GM12878 (cell line): ENCODE measurements around the gene RNF44. TPM values are rescaled to one million over a fixed set of nuclear protein-coding genes. Genes with fewer than 3 reads are reported as not detected.

Experiments used
- ATAC-seq: fragments of 200-7000 bp; cut with Tn5 transposase; 3 replicates; pipeline ENCODE4 v1.9.1; 2020; ENCODE audit warnings: mild to moderate bottlenecking, moderate library complexity
- BruUV-seq: library from RNA; stranded (reverse); fragments of 400-500 nt; replicated peaks from 2 replicates; lab custom pipeline; 2021; lab: Mats Ljungman, UMichigan
- CTCF ChIA-PET: fragments of 300-600 bp; sonication (Branson Sonifier 250); formaldehyde crosslinking; extraction: SDS; loops from one replicate; lab custom pipeline; 2021; ENCODE audit warnings: inconsistent platforms; lab: Yijun Ruan, JAX
- POLR2A ChIA-PET: fragments of 350-600 bp; formaldehyde crosslinking; extraction: SDS; loops from one replicate; lab custom pipeline; 2021; ENCODE audit warnings: inconsistent platforms; lab: Charles Lee
- RAD21 ChIA-PET: fragments of 300-600 bp; sonication (Branson Sonifier 250); formaldehyde crosslinking; loops from one replicate; lab custom pipeline; 2023; ENCODE audit warnings: antibody characterized with exemption; ENCODE audit not compliant: unreplicated experiment; lab: Charles Lee
- SMC1A ChIA-PET: fragments of 300-600 bp; sonication (Branson Sonifier 250); formaldehyde crosslinking; loops from one replicate; lab custom pipeline; 2023; ENCODE audit not compliant: unreplicated experiment, uncharacterized antibody; lab: Charles Lee
- DNase-seq: peaks from one replicate; pipeline ENCODE4 v3.0.0-alpha.2; 2011; ENCODE audit warnings: low read depth, low spot score
- FAIRE-seq: peaks from 3 replicates; lab custom pipeline; 2011; peaks lifted over from hg19 to GRCh38; lab: Jason Lieb, UNC
- H2AFZ ChIP-seq: 2 replicates; pipeline ENCODE4 v1.6.0; 2011; ENCODE audit warnings: low read depth, low read length, control low read depth; ENCODE audit not compliant: control insufficient read depth
- H3K27ac ChIP-seq: 2 replicates; pipeline ENCODE4 v1.5.1; 2011; ENCODE audit warnings: control low read depth; ENCODE audit not compliant: control insufficient read depth, insufficient read depth
- H3K27me3 ChIP-seq, 2 experiments: replicated peaks in 1 of 2; 2 replicates each; pipeline versions ENCODE4 v1.6.0 to v1.6.1; 2011; ENCODE audit warnings: low read length in 1 of 2; ENCODE audit not compliant: control insufficient read depth in 2 of 2, insufficient read depth in 2 of 2
- H3K36me3 ChIP-seq, 2 experiments: 2 replicates each; pipeline ENCODE4 v1.5.1; 2011; ENCODE audit warnings: low read length in 1 of 2; ENCODE audit not compliant: control insufficient read depth in 2 of 2, insufficient read depth in 2 of 2
- H3K4me1 ChIP-seq: 2 replicates; pipeline ENCODE4 v1.6.1; 2011; ENCODE audit warnings: mild to moderate bottlenecking, low read length, moderate library complexity, mixed read lengths; ENCODE audit not compliant: control insufficient read depth, insufficient read depth
- H3K4me2 ChIP-seq: 2 replicates; pipeline ENCODE4 v1.6.0; 2011; ENCODE audit warnings: control low read depth; ENCODE audit not compliant: control insufficient read depth, insufficient read depth
- H3K4me3 ChIP-seq: fragments of 200-600 bp; sonication (generic); 2 replicates; pipeline ENCODE4 v1.5.1; 2016
- H3K79me2 ChIP-seq: 2 replicates; pipeline ENCODE4 v1.6.0; 2011; ENCODE audit warnings: low read length; ENCODE audit not compliant: control insufficient read depth, insufficient read depth
- H3K9ac ChIP-seq: 2 replicates; pipeline ENCODE4 v1.8.0; 2011; ENCODE audit warnings: low read length, control low read depth, mixed read lengths; ENCODE audit not compliant: control insufficient read depth, insufficient read depth
- H3K9me3 ChIP-seq: replicated peaks from 3 replicates; pipeline ENCODE4 v1.5.1; 2011; ENCODE audit warnings: mild to moderate bottlenecking, low read length; ENCODE audit not compliant: control insufficient read depth, insufficient read depth
- H4K20me1 ChIP-seq: 2 replicates; pipeline ENCODE4 v1.6.0; 2011; ENCODE audit not compliant: control insufficient read depth, insufficient read depth
- ATF7 ChIP-seq: fragments of 450-650 bp; IDR thresholded peaks from 2 replicates; pipeline ENCODE4 v1.6.1; 2016; ENCODE audit warnings: low read depth, mild to moderate bottlenecking
- BACH1 ChIP-seq: fragments of 450-650 bp; IDR thresholded peaks from 2 replicates; pipeline ENCODE4 v1.6.1; 2017; ENCODE audit warnings: mild to moderate bottlenecking, borderline replicate concordance
- CHD1 ChIP-seq: IDR thresholded peaks from 2 replicates; pipeline ENCODE4 v1.6.1; 2012; ENCODE audit warnings: low read depth, low read length, improper control_type of control experiment
- EGR1 ChIP-seq, 2 experiments: IDR thresholded peaks; 1 replicate in 1 of 2; 2 replicates in 1 of 2; pipeline ENCODE4 v1.6.1; 2011 to 2012; ENCODE audit warnings: low read depth in 2 of 2, low read length in 2 of 2, borderline replicate concordance in 1 of 2, mild to moderate bottlenecking in 1 of 2, moderate library complexity in 1 of 2
- ESRRA ChIP-seq: IDR thresholded peaks from 2 replicates; pipeline ENCODE4 v1.6.1; 2012; ENCODE audit warnings: mild to moderate bottlenecking, low read length, improper control_type of control experiment
- ETV6 ChIP-seq, 2 experiments: fragments of 450-650 bp in 1 of 2; IDR thresholded peaks in 1 of 2; conservative IDR thresholded peaks in 1 of 2; 2 replicates each; pipeline ENCODE4 v1.6.1; 2014; ENCODE audit warnings: antibody characterized with exemption in 1 of 2, borderline replicate concordance in 1 of 2, low read depth in 1 of 2, mild to moderate bottlenecking in 1 of 2, moderate library complexity in 1 of 2
- FOXK2 ChIP-seq: fragments of 450-650 bp; IDR thresholded peaks from 2 replicates; pipeline ENCODE4 v1.6.1; 2017; ENCODE audit warnings: mild to moderate bottlenecking, moderate library complexity
- NR2F1 ChIP-seq: fragments of 450-650 bp; conservative IDR thresholded peaks from 2 replicates; pipeline ENCODE4 v1.6.1; 2017; ENCODE audit warnings: mild to moderate bottlenecking
- RAD51 ChIP-seq: fragments of 450-650 bp; IDR thresholded peaks from 2 replicates; pipeline ENCODE4 v1.6.1; 2016; ENCODE audit warnings: moderate library complexity, mild to moderate bottlenecking, inconsistent platforms
- RFX5 ChIP-seq: IDR thresholded peaks from 2 replicates; pipeline ENCODE4 v1.6.1; 2011; ENCODE audit warnings: low read depth, low read length, improper control_type of control experiment
- TBL1XR1 ChIP-seq: IDR thresholded peaks from 2 replicates; pipeline ENCODE4 v1.6.1; 2012; ENCODE audit warnings: low read depth, low read length, improper control_type of control experiment
- YBX1 ChIP-seq: fragments of 450-650 bp; IDR thresholded peaks from 2 replicates; pipeline ENCODE4 v1.6.1; 2016; ENCODE audit warnings: antibody characterized with exemption
- WGBS: methylation state at CpG from one replicate; pipeline ENCODE4 v1.1.6; 2016; ENCODE audit warnings: low lambda C conversion rate; ENCODE audit not compliant: insufficient replicate concordance, insufficient coverage; ENCODE audit errors: missing lambda C conversion rate; 5-methylcytosine and 5-hydroxymethylcytosine counted together
- in situ Hi-C: fragments of 300-500 bp; cut with MboI; formaldehyde crosslinking; loops from 9 replicates; pipeline ENCODE4 v1.14.3; 2018; ENCODE audit warnings: mixed read lengths
- intact Hi-C: fragments of 100-400 bp; cut with micrococcal nuclease; formaldehyde crosslinking; loops from one replicate; pipeline ENCODE4 v1.14.2; 2022; ENCODE audit not compliant: unreplicated experiment
- polyA plus RNA-seq, 11 experiments: library from polyadenylated mRNA; depleted of rRNA in 4 of 11; unstranded in 6 of 11; stranded (reverse) in 5 of 11; fragments of >200 nt; fragmentation: Nextera tagmentation in 4 of 11; fragmentation: Illumina TruSeq in 1 of 11; extraction: Ambion mirVana in 4 of 11; extraction: Trizol in 1 of 11; gene quantifications; 1 replicate in 1 of 11; 2 replicates in 10 of 11; pipeline versions ENCODE4 v1.2.1 to v1.2.3, GENCODE V29; 2011 to 2016; ENCODE audit warnings: inconsistent platforms in 2 of 11, missing spikeins in 2 of 11, low read depth in 1 of 11
- total RNA-seq, 4 experiments: library from RNA; depleted of rRNA in 3 of 4; stranded (reverse); fragments of >200 nt in 3 of 4; fragmentation: Illumina TruSeq in 1 of 4; extraction: Trizol in 1 of 4; gene quantifications; 2 replicates each; pipeline versions ENCODE4 v1.2.1 to v1.2.3, GENCODE V29; 2013 to 2021
- TF ChIP-seq, protein P1 (sequence below): fragments of 450-650 bp; IDR thresholded peaks from 2 replicates; pipeline ENCODE4 v1.6.1; 2017; ENCODE audit warnings: mild to moderate bottlenecking, moderate library complexity
- TF ChIP-seq, protein P2 (sequence below): fragments of 450-650 bp; IDR thresholded peaks from 2 replicates; pipeline ENCODE4 v1.6.1; 2016; ENCODE audit warnings: mild to moderate bottlenecking, moderate library complexity, borderline replicate concordance
- TF ChIP-seq, protein P3 (sequence below): fragments of 150-350 bp; IDR thresholded peaks from 2 replicates; pipeline ENCODE4 v1.6.1; 2014; ENCODE audit warnings: mild to moderate bottlenecking, low read depth, low read length

Gene RNF44
- total and polyA plus RNA-seq, 10 of the 15 experiments (the other 5 are each of a cell fraction or from before 2014, with no cell fraction given): 1.7 to 51.9 (median 7.9) TPM

DNA sequence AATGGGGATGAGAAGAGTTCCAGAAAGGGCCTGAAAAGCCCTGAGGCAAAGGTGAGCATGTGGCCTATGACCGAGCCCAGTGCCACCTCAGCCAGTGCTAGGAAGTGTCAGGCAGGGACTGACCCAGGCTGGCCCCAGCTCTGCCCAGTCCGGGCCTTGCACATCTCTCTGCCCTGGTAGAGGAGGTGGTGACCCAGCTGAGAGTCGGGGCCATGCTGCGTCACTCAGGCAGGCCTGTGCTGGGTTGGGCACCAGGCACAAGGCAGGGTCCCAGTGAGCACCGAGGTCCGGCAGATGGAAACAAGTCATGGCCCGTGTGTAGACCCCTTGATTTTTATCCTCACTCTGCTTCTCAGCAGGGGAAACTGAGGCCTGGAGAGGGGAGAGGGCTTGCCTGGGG is 12.7 kb upstream of the RNF44 start:
- Histone ChIP-seq H2AFZ (no peak overlapping the region), H3K9ac (no peak overlapping the region), H3K4me3 (no peak overlapping the region), H3K27ac (no peak overlapping the region), H3K79me2 (no peaks in the 10 kb centered on the region), H3K9me3 (no peaks in the 10 kb centered on the region), H3K4me2 (no peak overlapping the region), H3K27me3 (peaks cover 0 to 2% of the 10 kb centered on the region in 2 experiments; a peak in 2 of 4 replicates), H4K20me1 (no peaks in the 10 kb centered on the region), H3K36me3 (no peaks in the 10 kb centered on the region), H3K4me1 (0 out of 2 replicates have a peak, but pooled peaks cover 6% of the 10 kb centered on the region)
- WGBS: 63% methylated on average over 7 of the region's 7 CpGs
- RAD21 ChIA-PET: no interaction called here
- intact Hi-C loops (no loop called here), in situ Hi-C loops (no loop called here)
- ATAC-seq (no peak), DNase-seq (no peak), FAIRE-seq (no peak)
- CTCF ChIA-PET: interaction anchor here (0.7 to 1.1 kb wide), 2 partner anchors 92 to 111 kb away, joined by 3 to 4 read pairs; no protein-coding TSS in a partner anchor
- BruUV-seq: no TSS peak
- POLR2A ChIA-PET: no interaction called here
- SMC1A ChIA-PET: no interaction called here
- TF ChIP-seq ETV6 (conservative IDR thresholded peaks at IDR 0.05 in 1 of 2, IDR thresholded peaks at IDR 0.05 in 1 of 2; ENCODE audit: borderline replicate concordance in 1 of 2, low read depth in 1 of 2): no peak
- TF ChIP-seq ESRRA: no peak
- TF ChIP-seq BACH1: no peak
- no peak for TF ChIP-seq RAD51
- no peak for TF ChIP-seq NR2F1
- no peak for TF ChIP-seq YBX1
- no peak for TF ChIP-seq EGR1 (IDR thresholded peaks at IDR 0.05; ENCODE audit: borderline replicate concordance in 1 of 2, low read depth in 2 of 2, low read length in 2 of 2)
- TF ChIP-seq, protein P1, sequence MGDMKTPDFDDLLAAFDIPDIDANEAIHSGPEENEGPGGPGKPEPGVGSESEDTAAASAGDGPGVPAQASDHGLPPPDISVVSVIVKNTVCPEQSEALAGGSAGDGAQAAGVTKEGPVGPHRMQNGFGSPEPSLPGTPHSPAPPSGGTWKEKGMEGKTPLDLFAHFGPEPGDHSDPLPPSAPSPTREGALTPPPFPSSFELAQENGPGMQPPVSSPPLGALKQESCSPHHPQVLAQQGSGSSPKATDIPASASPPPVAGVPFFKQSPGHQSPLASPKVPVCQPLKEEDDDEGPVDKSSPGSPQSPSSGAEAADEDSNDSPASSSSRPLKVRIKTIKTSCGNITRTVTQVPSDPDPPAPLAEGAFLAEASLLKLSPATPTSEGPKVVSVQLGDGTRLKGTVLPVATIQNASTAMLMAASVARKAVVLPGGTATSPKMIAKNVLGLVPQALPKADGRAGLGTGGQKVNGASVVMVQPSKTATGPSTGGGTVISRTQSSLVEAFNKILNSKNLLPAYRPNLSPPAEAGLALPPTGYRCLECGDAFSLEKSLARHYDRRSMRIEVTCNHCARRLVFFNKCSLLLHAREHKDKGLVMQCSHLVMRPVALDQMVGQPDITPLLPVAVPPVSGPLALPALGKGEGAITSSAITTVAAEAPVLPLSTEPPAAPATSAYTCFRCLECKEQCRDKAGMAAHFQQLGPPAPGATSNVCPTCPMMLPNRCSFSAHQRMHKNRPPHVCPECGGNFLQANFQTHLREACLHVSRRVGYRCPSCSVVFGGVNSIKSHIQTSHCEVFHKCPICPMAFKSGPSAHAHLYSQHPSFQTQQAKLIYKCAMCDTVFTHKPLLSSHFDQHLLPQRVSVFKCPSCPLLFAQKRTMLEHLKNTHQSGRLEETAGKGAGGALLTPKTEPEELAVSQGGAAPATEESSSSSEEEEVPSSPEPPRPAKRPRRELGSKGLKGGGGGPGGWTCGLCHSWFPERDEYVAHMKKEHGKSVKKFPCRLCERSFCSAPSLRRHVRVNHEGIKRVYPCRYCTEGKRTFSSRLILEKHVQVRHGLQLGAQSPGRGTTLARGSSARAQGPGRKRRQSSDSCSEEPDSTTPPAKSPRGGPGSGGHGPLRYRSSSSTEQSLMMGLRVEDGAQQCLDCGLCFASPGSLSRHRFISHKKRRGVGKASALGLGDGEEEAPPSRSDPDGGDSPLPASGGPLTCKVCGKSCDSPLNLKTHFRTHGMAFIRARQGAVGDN: no peak
- no peak for TF ChIP-seq CHD1
- TF ChIP-seq, protein P2, sequence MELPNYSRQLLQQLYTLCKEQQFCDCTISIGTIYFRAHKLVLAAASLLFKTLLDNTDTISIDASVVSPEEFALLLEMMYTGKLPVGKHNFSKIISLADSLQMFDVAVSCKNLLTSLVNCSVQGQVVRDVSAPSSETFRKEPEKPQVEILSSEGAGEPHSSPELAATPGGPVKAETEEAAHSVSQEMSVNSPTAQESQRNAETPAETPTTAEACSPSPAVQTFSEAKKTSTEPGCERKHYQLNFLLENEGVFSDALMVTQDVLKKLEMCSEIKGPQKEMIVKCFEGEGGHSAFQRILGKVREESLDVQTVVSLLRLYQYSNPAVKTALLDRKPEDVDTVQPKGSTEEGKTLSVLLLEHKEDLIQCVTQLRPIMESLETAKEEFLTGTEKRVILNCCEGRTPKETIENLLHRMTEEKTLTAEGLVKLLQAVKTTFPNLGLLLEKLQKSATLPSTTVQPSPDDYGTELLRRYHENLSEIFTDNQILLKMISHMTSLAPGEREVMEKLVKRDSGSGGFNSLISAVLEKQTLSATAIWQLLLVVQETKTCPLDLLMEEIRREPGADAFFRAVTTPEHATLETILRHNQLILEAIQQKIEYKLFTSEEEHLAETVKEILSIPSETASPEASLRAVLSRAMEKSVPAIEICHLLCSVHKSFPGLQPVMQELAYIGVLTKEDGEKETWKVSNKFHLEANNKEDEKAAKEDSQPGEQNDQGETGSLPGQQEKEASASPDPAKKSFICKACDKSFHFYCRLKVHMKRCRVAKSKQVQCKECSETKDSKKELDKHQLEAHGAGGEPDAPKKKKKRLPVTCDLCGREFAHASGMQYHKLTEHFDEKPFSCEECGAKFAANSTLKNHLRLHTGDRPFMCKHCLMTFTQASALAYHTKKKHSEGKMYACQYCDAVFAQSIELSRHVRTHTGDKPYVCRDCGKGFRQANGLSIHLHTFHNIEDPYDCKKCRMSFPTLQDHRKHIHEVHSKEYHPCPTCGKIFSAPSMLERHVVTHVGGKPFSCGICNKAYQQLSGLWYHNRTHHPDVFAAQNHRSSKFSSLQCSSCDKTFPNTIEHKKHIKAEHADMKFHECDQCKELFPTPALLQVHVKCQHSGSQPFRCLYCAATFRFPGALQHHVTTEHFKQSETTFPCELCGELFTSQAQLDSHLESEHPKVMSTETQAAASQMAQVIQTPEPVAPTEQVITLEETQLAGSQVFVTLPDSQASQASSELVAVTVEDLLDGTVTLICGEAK: no peak
- TF ChIP-seq, protein P3, sequence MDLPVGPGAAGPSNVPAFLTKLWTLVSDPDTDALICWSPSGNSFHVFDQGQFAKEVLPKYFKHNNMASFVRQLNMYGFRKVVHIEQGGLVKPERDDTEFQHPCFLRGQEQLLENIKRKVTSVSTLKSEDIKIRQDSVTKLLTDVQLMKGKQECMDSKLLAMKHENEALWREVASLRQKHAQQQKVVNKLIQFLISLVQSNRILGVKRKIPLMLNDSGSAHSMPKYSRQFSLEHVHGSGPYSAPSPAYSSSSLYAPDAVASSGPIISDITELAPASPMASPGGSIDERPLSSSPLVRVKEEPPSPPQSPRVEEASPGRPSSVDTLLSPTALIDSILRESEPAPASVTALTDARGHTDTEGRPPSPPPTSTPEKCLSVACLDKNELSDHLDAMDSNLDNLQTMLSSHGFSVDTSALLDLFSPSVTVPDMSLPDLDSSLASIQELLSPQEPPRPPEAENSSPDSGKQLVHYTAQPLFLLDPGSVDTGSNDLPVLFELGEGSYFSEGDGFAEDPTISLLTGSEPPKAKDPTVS: no peak
- no peak for TF ChIP-seq TBL1XR1
- no peak for TF ChIP-seq FOXK2
- TF ChIP-seq RFX5: no peak
- no peak for TF ChIP-seq ATF7
